Adrenal gland (tissue), 5 donors: ENCODE measurements around the gene PRAMEF14.
"Not testable (repeated sequence)": the region's sequence is repeated elsewhere in the genome, so short reads cannot be mapped to it uniquely, and the experiment has no call there.

Experiments
- CTCF ChIP-seq, 6 experiments: fragments of 450-650 bp in 4 of 6; fragments of 200-600 bp in 2 of 6; sonication (generic) in 1 of 6; IDR thresholded peaks; 1 replicate in 5 of 6; 2 replicates in 1 of 6; pipeline versions ENCODE4 v1.5.1 to v1.8.0; 2016 to 2021; ENCODE audit warnings: antibody characterized with exemption in 6 of 6, mild to moderate bottlenecking in 2 of 6, moderate library complexity in 1 of 6
- POLR2A ChIP-seq, 2 donors: fragments of 450-650 bp; IDR thresholded peaks; one replicate each; pipeline ENCODE4 v1.6.1; 2017; ENCODE audit warnings: antibody characterized with exemption in 2 of 2, mild to moderate bottlenecking in 2 of 2, moderate library complexity in 1 of 2
- donor health status: DM: no; HTN: no; CAD: no.

- not testable (repeated sequence) for TF ChIP-seq CTCF, POLR2A (IDR thresholded peaks at IDR 0.05)
Measured at GRCh38 chr1:13380380-13380779, 33.4 kb upstream of the PRAMEF14 start.
